ENCODE measurements around the gene LARP4. TPM values are rescaled to one million over a fixed set of nuclear protein-coding genes. Genes with fewer than 3 reads are reported as not detected.
A peak's percentile ranks its signal among the peaks of the same experiment; 100 is the strongest.

Gene LARP4
- total RNA-seq, 1 experiment from 2014 or later, result 78.8 TPM

- ChIA-PET CTCF (interaction anchor here (0.7 to 1.3 kb wide), 3 partner anchors 21 to 413 kb away, joined by 3 read pairs; no protein-coding TSS in a partner anchor), POLR2A (interaction anchor here (0.7 to 1.6 kb wide), 5 partner anchors 9 to 92 kb away, joined by 3 to 8 read pairs (median 3); partner anchors contain the start of gene DIP2B)
- Mint-ChIP-seq H3K4me1 (ENCODE audit: insufficient read depth, unreplicated experiment) (no peaks in the 10 kb centered on the region), H3K36me3 (ENCODE audit: insufficient read depth, unreplicated experiment) (peaks cover 8% of the 10 kb centered on the region), H3K4me3 (ENCODE audit: unreplicated experiment) (no peak overlapping the region), H3K27ac (ENCODE audit: low read depth, unreplicated experiment) (no peak overlapping the region), H3K9me3 (ENCODE audit: unreplicated experiment) (peaks cover 8% of the 10 kb centered on the region), H3K27me3 (ENCODE audit: insufficient read depth, unreplicated experiment) (no peaks in the 10 kb centered on the region)
- no peak for DNase-seq (ENCODE audit: unreplicated experiment)
- no TSS peak for BruUV-seq (replicated peaks)
- intact Hi-C loops (cut with micrococcal nuclease), result no loop called here
- no peak for TF ChIP-seq CTCF (IDR thresholded peaks at IDR 0.05; ENCODE audit: unreplicated experiment)
These were observed 123.1 kb downstream of the LARP4 start for GRCh38 chr12:50523772-50524171.

GRCh38 chr12:50524621-50525020, 123.9 kb downstream of the LARP4 start:
- H3K27me3 Mint-ChIP-seq (ENCODE audit: insufficient read depth, unreplicated experiment), result no peaks in the 10 kb centered on the region
- CTCF ChIA-PET, result interaction anchor here (1.3 kb wide), 1 partner anchor 414 kb away, joined by 3 read pairs; no protein-coding TSS in a partner anchor

GRCh38 chr12:50525422-50525821, 124.7 kb downstream of the LARP4 start:
- ChIA-PET CTCF (interaction anchor here (1.5 kb wide), 1 partner anchor 20 kb away, joined by 5 read pairs; the partner anchor contains the start of gene DIP2B), POLR2A (interaction anchor here (1.2 kb wide), 1 partner anchor 12 kb away, joined by 3 read pairs; no protein-coding TSS in a partner anchor)
- peak overlapping the region; percentile 53 for H3K27ac Mint-ChIP-seq (ENCODE audit: low read depth, unreplicated experiment)
- no peaks in the 10 kb centered on the region for H3K27me3 Mint-ChIP-seq (ENCODE audit: insufficient read depth, unreplicated experiment)
- no peak for DNase-seq (ENCODE audit: unreplicated experiment)
- TF ChIP-seq CTCF (IDR thresholded peaks at IDR 0.05; ENCODE audit: unreplicated experiment), result no peak
- no peak overlapping the region for H3K4me3 Mint-ChIP-seq (ENCODE audit: unreplicated experiment)
- H3K9me3 Mint-ChIP-seq (ENCODE audit: unreplicated experiment), result peaks cover 8% of the 10 kb centered on the region
- no TSS peak for BruUV-seq (replicated peaks)
- H3K36me3 Mint-ChIP-seq (ENCODE audit: insufficient read depth, unreplicated experiment), result peaks cover 8% of the 10 kb centered on the region
- intact Hi-C loops (cut with micrococcal nuclease), result no loop called here
- no peaks in the 10 kb centered on the region for H3K4me1 Mint-ChIP-seq (ENCODE audit: insufficient read depth, unreplicated experiment)

More at GRCh38 chr12:50524621-50525020, 123.9 kb downstream of the LARP4 start:
- H3K4me3 Mint-ChIP-seq (ENCODE audit: unreplicated experiment), result no peak overlapping the region
- TF ChIP-seq CTCF (IDR thresholded peaks at IDR 0.05; ENCODE audit: unreplicated experiment), result no peak
- peaks cover 8% of the 10 kb centered on the region for H3K36me3 Mint-ChIP-seq (ENCODE audit: insufficient read depth, unreplicated experiment)
- no peaks in the 10 kb centered on the region for H3K4me1 Mint-ChIP-seq (ENCODE audit: insufficient read depth, unreplicated experiment)
- no peak for DNase-seq (ENCODE audit: unreplicated experiment)
- no TSS peak for BruUV-seq (replicated peaks)
- intact Hi-C loops (cut with micrococcal nuclease), result no loop called here
- POLR2A ChIA-PET, result interaction anchor here (0.9 to 1.6 kb wide), 4 partner anchors 8 to 19 kb away, joined by 3 to 8 read pairs (median 4); partner anchors contain the start of gene DIP2B
- peaks cover 8% of the 10 kb centered on the region for H3K9me3 Mint-ChIP-seq (ENCODE audit: unreplicated experiment)
- no peak overlapping the region for H3K27ac Mint-ChIP-seq (ENCODE audit: low read depth, unreplicated experiment)

GRCh38 chr12:50527359-50527726, 126.7 kb downstream of the LARP4 start:
- intact Hi-C loops (cut with micrococcal nuclease), result no loop called here
- Mint-ChIP-seq H3K4me3 (ENCODE audit: unreplicated experiment) (no peak overlapping the region), H3K27ac (ENCODE audit: low read depth, unreplicated experiment) (no peak overlapping the region), H3K27me3 (ENCODE audit: insufficient read depth, unreplicated experiment) (no peaks in the 10 kb centered on the region), H3K9me3 (ENCODE audit: unreplicated experiment) (peaks cover 8% of the 10 kb centered on the region), H3K4me1 (ENCODE audit: insufficient read depth, unreplicated experiment) (no peaks in the 10 kb centered on the region), H3K36me3 (ENCODE audit: insufficient read depth, unreplicated experiment) (peaks cover 8% of the 10 kb centered on the region)
- ChIA-PET POLR2A (interaction anchor here (1.2 kb wide), 1 partner anchor 13 kb away, joined by 4 read pairs; no protein-coding TSS in a partner anchor), CTCF (no interaction called here)
- no peak for TF ChIP-seq CTCF (IDR thresholded peaks at IDR 0.05; ENCODE audit: unreplicated experiment)
- BruUV-seq (replicated peaks), result no TSS peak
- no peak for DNase-seq (ENCODE audit: unreplicated experiment)

All from MCF 10A (cell line).